ENCODE data around the gene RPUSD1.

The RPUSD1 gene

DNA sequence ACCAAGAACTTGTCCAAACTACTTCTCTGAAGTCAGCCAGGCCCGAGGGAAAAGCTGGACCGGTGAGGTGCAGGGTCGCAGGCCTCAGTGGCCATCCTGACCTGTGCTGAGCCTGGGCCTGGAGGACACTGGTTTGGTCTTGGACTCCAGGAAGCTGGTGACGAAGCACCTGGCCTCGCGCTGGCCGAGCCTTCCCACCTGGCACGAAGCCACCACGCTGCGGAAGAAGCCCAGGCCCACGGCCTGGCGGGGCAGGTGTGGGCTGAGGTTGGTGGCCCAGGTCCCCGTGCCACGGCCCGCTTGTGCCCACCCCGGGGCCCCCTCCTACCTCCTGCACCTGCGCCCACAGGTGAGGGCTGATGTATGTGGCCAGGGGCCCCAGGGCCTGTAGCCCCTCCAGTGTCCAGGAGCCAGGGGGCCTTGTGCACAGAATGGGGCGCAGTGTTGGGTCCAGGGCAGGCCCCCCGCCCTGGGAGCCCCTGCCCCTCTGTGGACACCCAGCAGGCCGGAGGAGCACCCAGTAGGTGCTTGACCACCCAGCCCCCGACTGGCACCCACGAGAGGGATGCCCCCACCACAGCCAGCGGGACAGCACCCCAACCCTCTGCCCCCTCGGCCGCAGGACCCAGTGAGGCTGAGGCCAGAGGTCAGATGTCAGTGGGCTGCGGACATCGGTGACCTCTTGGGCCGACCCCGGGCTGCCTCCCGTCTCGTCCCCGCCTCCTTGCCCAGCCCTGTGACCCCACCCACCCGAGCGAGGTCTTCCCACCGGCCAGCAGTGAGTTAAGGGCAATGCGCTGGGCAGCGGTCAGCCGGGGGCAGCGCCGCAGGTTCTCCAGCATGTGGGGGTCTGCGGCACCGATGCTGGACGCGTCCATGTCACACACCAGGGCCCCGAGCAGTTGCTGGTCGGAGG, 13.8 kb downstream of the RPUSD1 start:
- no CpG with 5 or more reads among the region's 46 CpGs for WGBS (ENCODE audit: extremely low coverage, insufficient coverage, low lambda C conversion rate)
- H3K27me3 ChIP-seq (ENCODE audit: insufficient read depth, low read length, poor library complexity), result no peaks in the 10 kb centered on the region
- no peak overlapping the region for H3K23ac ChIP-seq (ENCODE audit: low read length)
- no peaks in the 10 kb centered on the region for H3K79me2 ChIP-seq (ENCODE audit: control insufficient read depth, insufficient read depth, low read length)
- no peak overlapping the region for H3K18ac ChIP-seq (ENCODE audit: low read length)
- no peak overlapping the region for H3K4me2 ChIP-seq (ENCODE audit: low read length)
- H4K5ac ChIP-seq (ENCODE audit: low read length), result no peak overlapping the region
- H3K36me3 ChIP-seq (ENCODE audit: control insufficient read depth, insufficient read depth, low read length), result no peaks in the 10 kb centered on the region
- H2BK120ac ChIP-seq (ENCODE audit: low read depth, low read length), result no peak overlapping the region
- no peak for DNase-seq
- H3K56ac ChIP-seq (ENCODE audit: low read length), result no peak overlapping the region
- no peaks in the 10 kb centered on the region for H3K79me1 ChIP-seq (ENCODE audit: low read length)
- no peak overlapping the region for H3K4me3 ChIP-seq (ENCODE audit: low read length)
- no peak overlapping the region for H2BK5ac ChIP-seq (ENCODE audit: low read length)
- no peaks in the 10 kb centered on the region for H3K4me1 ChIP-seq (ENCODE audit: control insufficient read depth, low read depth, low read length)
- no peak overlapping the region for H3K9ac ChIP-seq (ENCODE audit: low read length)
- H3K27ac ChIP-seq (ENCODE audit: low read depth, low read length), result no peak overlapping the region
- no peak overlapping the region for H4K8ac ChIP-seq (ENCODE audit: low read depth, low read length)
- no peak overlapping the region for H2AK5ac ChIP-seq (ENCODE audit: low read length)
- no peak overlapping the region for H2BK15ac ChIP-seq (replicated peaks; ENCODE audit: low read depth)
- H3K4ac ChIP-seq (ENCODE audit: low read depth, low read length), result no peak overlapping the region

DNA sequence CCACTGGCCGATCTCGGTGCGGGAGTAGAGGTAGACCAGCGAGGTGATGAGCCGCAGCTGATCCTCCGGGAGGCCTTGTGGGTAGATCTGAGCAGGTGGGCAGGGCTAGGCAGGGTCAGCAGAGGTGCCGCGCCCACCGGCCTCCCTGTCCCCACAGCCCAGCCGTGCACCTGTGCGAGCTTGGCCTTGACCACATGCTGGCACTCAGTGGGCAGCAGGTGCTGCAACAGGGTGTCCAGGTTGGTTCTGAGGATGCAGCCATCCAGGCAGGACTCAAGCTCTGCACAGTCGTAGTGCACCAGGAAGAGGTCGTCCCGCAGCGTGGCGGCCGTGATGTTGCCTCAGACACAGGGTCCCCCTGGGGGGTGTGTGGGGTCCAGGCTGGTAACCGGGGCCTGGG, 15.2 kb downstream of the RPUSD1 start:
- Histone ChIP-seq H2BK120ac (ENCODE audit: low read depth, low read length) (no peak overlapping the region), H3K36me3 (ENCODE audit: control insufficient read depth, insufficient read depth, low read length) (no peaks in the 10 kb centered on the region), H3K79me2 (ENCODE audit: control insufficient read depth, insufficient read depth, low read length) (no peaks in the 10 kb centered on the region), H3K4ac (ENCODE audit: low read depth, low read length) (no peak overlapping the region), H3K4me2 (ENCODE audit: low read length) (no peak overlapping the region), H3K18ac (ENCODE audit: low read length) (no peak overlapping the region), H3K27ac (ENCODE audit: low read depth, low read length) (no peak overlapping the region), H3K9ac (ENCODE audit: low read length) (no peak overlapping the region), H3K23ac (ENCODE audit: low read length) (no peak overlapping the region), H3K79me1 (ENCODE audit: low read length) (no peaks in the 10 kb centered on the region), H3K27me3 (ENCODE audit: insufficient read depth, low read length, poor library complexity) (no peaks in the 10 kb centered on the region), H4K5ac (ENCODE audit: low read length) (no peak overlapping the region), H2BK15ac (replicated peaks; ENCODE audit: low read depth) (no peak overlapping the region), H3K56ac (ENCODE audit: low read length) (no peak overlapping the region), H3K4me1 (ENCODE audit: control insufficient read depth, low read depth, low read length) (no peaks in the 10 kb centered on the region), H4K8ac (ENCODE audit: low read depth, low read length) (no peak overlapping the region), H2BK5ac (ENCODE audit: low read length) (no peak overlapping the region), H3K4me3 (ENCODE audit: low read length) (no peak overlapping the region), H2AK5ac (ENCODE audit: low read length) (no peak overlapping the region)
- DNase-seq, result no peak
- WGBS (ENCODE audit: extremely low coverage, insufficient coverage, low lambda C conversion rate), result no CpG with 5 or more reads among the region's 18 CpGs

DNA sequence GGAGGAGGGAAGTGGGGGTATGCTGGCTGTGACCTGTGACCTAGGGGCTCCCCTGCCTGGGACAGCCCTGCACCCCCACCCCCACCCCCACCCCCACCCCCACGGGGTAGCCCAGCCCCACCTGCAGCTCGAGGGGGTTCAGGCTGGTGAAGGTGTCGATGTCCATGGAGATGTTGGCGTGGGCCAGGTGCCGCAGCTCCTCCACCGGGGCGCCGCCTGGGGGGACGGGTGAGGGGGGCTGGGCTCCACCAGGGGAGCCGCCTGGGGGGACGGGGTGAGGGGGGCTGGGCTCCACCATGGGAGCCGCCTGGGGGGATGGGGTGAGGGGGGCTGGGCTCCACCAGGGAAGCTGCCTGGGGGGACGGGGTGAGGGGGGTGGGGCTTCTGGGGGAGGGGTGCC, 17.8 kb downstream of the RPUSD1 start:
- H3K4me2 ChIP-seq (ENCODE audit: low read length), result no peak overlapping the region
- no peak overlapping the region for H3K18ac ChIP-seq (ENCODE audit: low read length)
- no peaks in the 10 kb centered on the region for H3K36me3 ChIP-seq (ENCODE audit: control insufficient read depth, insufficient read depth, low read length)
- no peak overlapping the region for H2BK120ac ChIP-seq (ENCODE audit: low read depth, low read length)
- DNase-seq, result no peak
- WGBS (ENCODE audit: extremely low coverage, insufficient coverage, low lambda C conversion rate), result no CpG with 5 or more reads among the region's 13 CpGs
- no peak overlapping the region for H3K4me3 ChIP-seq (ENCODE audit: low read length)
- H2AK5ac ChIP-seq (ENCODE audit: low read length), result no peak overlapping the region
- H4K5ac ChIP-seq (ENCODE audit: low read length), result no peak overlapping the region
- H3K4me1 ChIP-seq (ENCODE audit: control insufficient read depth, low read depth, low read length), result no peaks in the 10 kb centered on the region
- no peaks in the 10 kb centered on the region for H3K79me1 ChIP-seq (ENCODE audit: low read length)
- no peaks in the 10 kb centered on the region for H3K27me3 ChIP-seq (ENCODE audit: insufficient read depth, low read length, poor library complexity)
- H2BK15ac ChIP-seq (replicated peaks; ENCODE audit: low read depth), result no peak overlapping the region
- no peak overlapping the region for H3K56ac ChIP-seq (ENCODE audit: low read length)
- H2BK5ac ChIP-seq (ENCODE audit: low read length), result no peak overlapping the region
- no peak overlapping the region for H4K8ac ChIP-seq (ENCODE audit: low read depth, low read length)
- H3K27ac ChIP-seq (ENCODE audit: low read depth, low read length), result no peak overlapping the region
- H3K23ac ChIP-seq (ENCODE audit: low read length), result no peak overlapping the region
- no peak overlapping the region for H3K9ac ChIP-seq (ENCODE audit: low read length)
- H3K79me2 ChIP-seq (ENCODE audit: control insufficient read depth, insufficient read depth, low read length), result no peaks in the 10 kb centered on the region
- H3K4ac ChIP-seq (ENCODE audit: low read depth, low read length), result no peak overlapping the region

DNA sequence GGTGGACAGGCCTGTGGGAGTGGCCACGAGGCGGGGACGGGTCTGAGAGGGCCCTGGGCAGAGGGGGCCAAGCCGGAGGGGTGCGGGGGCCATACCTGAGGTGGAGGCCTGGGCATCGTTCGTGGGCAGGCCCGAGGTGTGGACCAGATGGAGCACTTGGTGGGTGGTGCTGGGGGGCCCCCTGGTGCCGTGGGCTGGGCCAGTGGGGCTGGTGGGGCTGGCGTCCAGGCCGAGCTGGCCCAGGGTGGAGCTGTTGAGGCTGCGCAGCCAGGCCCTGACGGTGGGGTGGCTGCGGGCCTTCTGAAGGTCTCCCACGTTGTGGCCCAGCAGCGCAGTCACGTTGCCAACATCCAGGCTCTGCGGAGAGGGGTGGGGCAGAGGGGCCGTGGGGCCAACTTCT, 18.2 kb downstream of the RPUSD1 start:
- Histone ChIP-seq H3K79me1 (ENCODE audit: low read length) (no peaks in the 10 kb centered on the region), H3K27me3 (ENCODE audit: insufficient read depth, low read length, poor library complexity) (no peaks in the 10 kb centered on the region), H3K9ac (ENCODE audit: low read length) (no peak overlapping the region), H3K18ac (ENCODE audit: low read length) (no peak overlapping the region), H3K36me3 (ENCODE audit: control insufficient read depth, insufficient read depth, low read length) (no peaks in the 10 kb centered on the region), H4K8ac (ENCODE audit: low read depth, low read length) (no peak overlapping the region), H3K23ac (ENCODE audit: low read length) (no peak overlapping the region), H3K27ac (ENCODE audit: low read depth, low read length) (no peak overlapping the region), H4K5ac (ENCODE audit: low read length) (no peak overlapping the region), H2BK5ac (ENCODE audit: low read length) (no peak overlapping the region), H3K4ac (ENCODE audit: low read depth, low read length) (no peak overlapping the region), H2BK120ac (ENCODE audit: low read depth, low read length) (no peak overlapping the region), H3K79me2 (ENCODE audit: control insufficient read depth, insufficient read depth, low read length) (no peaks in the 10 kb centered on the region), H2BK15ac (replicated peaks; ENCODE audit: low read depth) (no peak overlapping the region), H2AK5ac (ENCODE audit: low read length) (no peak overlapping the region), H3K56ac (ENCODE audit: low read length) (no peak overlapping the region), H3K4me1 (ENCODE audit: control insufficient read depth, low read depth, low read length) (no peaks in the 10 kb centered on the region), H3K4me2 (ENCODE audit: low read length) (no peak overlapping the region), H3K4me3 (ENCODE audit: low read length) (no peak overlapping the region)
- WGBS (ENCODE audit: extremely low coverage, insufficient coverage, low lambda C conversion rate), result no CpG with 5 or more reads among the region's 19 CpGs
- no peak for DNase-seq

DNA sequence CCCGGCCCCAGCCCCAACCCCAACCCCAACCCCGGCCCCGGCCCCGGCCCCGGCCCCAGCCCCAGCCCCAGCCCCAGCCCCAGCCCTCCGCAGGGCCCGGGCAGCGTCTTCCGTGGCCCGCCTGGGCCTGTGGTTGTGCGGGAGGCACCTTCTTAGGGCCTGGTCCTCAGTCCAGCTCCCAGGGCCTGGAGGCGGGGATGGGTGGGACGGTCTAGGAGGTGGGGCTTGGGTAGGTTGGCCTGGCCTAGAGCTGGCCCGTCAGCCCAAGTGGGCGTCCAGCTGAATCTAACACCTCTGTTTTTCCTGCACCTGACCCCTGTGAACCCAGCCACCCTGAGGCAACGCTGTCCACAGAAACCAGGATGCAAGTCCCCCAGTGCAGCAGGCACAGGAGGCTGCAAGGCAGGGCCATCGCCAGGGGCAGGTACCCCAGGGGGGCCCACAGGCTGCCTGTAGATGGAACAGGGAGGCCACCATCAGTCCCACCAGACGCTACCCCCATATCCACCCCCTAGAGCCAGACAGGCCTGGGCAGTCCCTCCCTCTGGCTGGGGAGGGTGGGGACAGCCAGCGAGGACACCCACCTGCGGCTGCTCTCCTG, 18.9 kb downstream of the RPUSD1 start:
- H3K4me1 ChIP-seq (ENCODE audit: control insufficient read depth, low read depth, low read length), result no peaks in the 10 kb centered on the region
- H3K36me3 ChIP-seq (ENCODE audit: control insufficient read depth, insufficient read depth, low read length), result no peaks in the 10 kb centered on the region
- no peak overlapping the region for H4K5ac ChIP-seq (ENCODE audit: low read length)
- H3K4ac ChIP-seq (ENCODE audit: low read depth, low read length), result no peak overlapping the region
- no peak overlapping the region for H3K9ac ChIP-seq (ENCODE audit: low read length)
- no peak overlapping the region for H3K23ac ChIP-seq (ENCODE audit: low read length)
- peak overlapping the region; percentile 34 for H3K56ac ChIP-seq (ENCODE audit: low read length)
- no CpG with 5 or more reads among the region's 20 CpGs for WGBS (ENCODE audit: extremely low coverage, insufficient coverage, low lambda C conversion rate)
- no peak overlapping the region for H4K8ac ChIP-seq (ENCODE audit: low read depth, low read length)
- H3K27me3 ChIP-seq (ENCODE audit: insufficient read depth, low read length, poor library complexity), result no peaks in the 10 kb centered on the region
- H3K18ac ChIP-seq (ENCODE audit: low read length), result no peak overlapping the region
- H2BK15ac ChIP-seq (replicated peaks; ENCODE audit: low read depth), result no peak overlapping the region
- H3K79me1 ChIP-seq (ENCODE audit: low read length), result no peaks in the 10 kb centered on the region
- no peaks in the 10 kb centered on the region for H3K79me2 ChIP-seq (ENCODE audit: control insufficient read depth, insufficient read depth, low read length)
- H2AK5ac ChIP-seq (ENCODE audit: low read length), result no peak overlapping the region
- H3K4me3 ChIP-seq (ENCODE audit: low read length), result no peak overlapping the region
- no peak overlapping the region for H2BK5ac ChIP-seq (ENCODE audit: low read length)
- H3K27ac ChIP-seq (ENCODE audit: low read depth, low read length), result no peak overlapping the region
- peak; percentile 37 for DNase-seq
- no peak overlapping the region for H3K4me2 ChIP-seq (ENCODE audit: low read length)
- H2BK120ac ChIP-seq (ENCODE audit: low read depth, low read length), result no peak overlapping the region
